Thymus (tissue), 11 donors: ENCODE data around the gene DYNLT2. TPM values are rescaled to one million over a fixed set of nuclear protein-coding genes. Genes with fewer than 3 reads are reported as not detected.
"Not testable (repeated sequence)": the region's sequence is repeated elsewhere in the genome, so short reads cannot be mapped to it uniquely, and the experiment has no call there.

ENCODE experiments used
- DNase-seq, 9 donors: peaks; one replicate each; pipeline ENCODE4 v3.0.0-alpha.2; 2013; ENCODE audit warnings: low spot score in 9 of 9, low read depth in 6 of 9, missing footprints in 1 of 9
- H3K27ac ChIP-seq, 2 donors: one replicate each; pipeline ENCODE4 v1.5.1; 2013; ENCODE audit warnings: control low read depth in 1 of 2, low read depth in 1 of 2, low read length in 1 of 2, mild to moderate bottlenecking in 1 of 2, moderate library complexity in 1 of 2
- H3K27me3 ChIP-seq, 2 donors: one replicate each; pipeline ENCODE4 v1.5.1; 2013; ENCODE audit warnings: low read length in 1 of 2; ENCODE audit not compliant: control insufficient read depth in 2 of 2, insufficient read depth in 1 of 2
- H3K36me3 ChIP-seq, 2 donors: one replicate each; pipeline ENCODE4 v1.5.1; 2013; ENCODE audit warnings: low read length in 1 of 2, mild to moderate bottlenecking in 1 of 2, moderate library complexity in 1 of 2; ENCODE audit not compliant: control insufficient read depth in 2 of 2, insufficient read depth in 2 of 2
- H3K4me1 ChIP-seq, 2 donors: one replicate each; pipeline ENCODE4 v1.5.1; 2013; ENCODE audit warnings: low read length in 2 of 2; ENCODE audit not compliant: control insufficient read depth in 2 of 2, insufficient read depth in 2 of 2
- H3K4me3 ChIP-seq, 2 donors: one replicate each; pipeline ENCODE4 v1.5.1; 2013; ENCODE audit warnings: low read length in 2 of 2, control low read depth in 1 of 2, mild to moderate bottlenecking in 1 of 2
- H3K9me3 ChIP-seq, 2 donors: one replicate each; pipeline ENCODE4 v1.5.1; 2013; ENCODE audit warnings: low read length in 1 of 2, mild to moderate bottlenecking in 1 of 2; ENCODE audit not compliant: control insufficient read depth in 2 of 2, insufficient read depth in 1 of 2
- WGBS: extraction: QIAGEN DNeasy Blood & Tissue Kit; methylation state at CpG from one replicate; pipeline ENCODE4 v1.1.7; 2013; 5-methylcytosine and 5-hydroxymethylcytosine counted together
- polyA plus RNA-seq: library from polyadenylated mRNA; stranded (reverse); fragments of 200-250 nt; gene quantifications from one replicate; pipeline ENCODE4 v1.2.3, GENCODE V29; 2013
- total RNA-seq: library from RNA; stranded (reverse); fragments of 120-200 nt; gene quantifications from one replicate; pipeline ENCODE4 v1.2.4, GENCODE V29; 2013
- donor health status: healthy.

DYNLT2 gene
- total and polyA plus RNA-seq, 2 donors: 6.6 to 8.9 TPM

- peaks cover 26 to 32% of the 10 kb centered on the region in 2 donors for H3K36me3 ChIP-seq
- H3K27ac ChIP-seq: no peak overlapping the region
- 96% methylated on average over 12 of the region's 12 CpGs for WGBS
These were observed 27.3 kb upstream of the DYNLT2 start for GRCh38 chr6:169778646-169779045.

DNA sequence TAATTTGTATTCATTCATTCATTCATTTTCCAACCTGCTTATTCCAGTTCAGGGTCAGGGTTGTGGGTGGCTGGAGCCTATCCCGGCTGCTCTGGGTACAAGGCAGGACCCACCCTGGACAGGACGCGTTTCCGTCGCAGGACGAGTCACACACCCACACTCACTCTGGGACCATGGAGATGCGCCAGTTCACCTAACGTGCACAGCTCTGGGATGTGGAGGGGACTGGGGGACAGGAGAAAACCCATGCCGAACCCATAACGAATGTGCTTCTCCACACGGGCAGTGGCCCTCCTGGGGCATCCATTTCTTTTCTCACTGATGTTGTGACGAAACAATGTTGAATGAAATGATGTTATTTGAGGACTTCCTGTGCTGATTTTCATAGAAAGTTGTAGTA lies 26.5 kb upstream of the DYNLT2 start:
- Histone ChIP-seq H3K27me3 (no peaks in the 10 kb centered on the region), H3K9me3 (peaks cover 0 to 4% of the 10 kb centered on the region in 2 donors), H3K27ac (no peak overlapping the region), H3K4me1 (no peaks in the 10 kb centered on the region), H3K36me3 (peaks cover 25 to 38% of the 10 kb centered on the region in 2 donors), H3K4me3 (no peak overlapping the region)
- no peak for DNase-seq
- WGBS: 98% methylated on average over 12 of the region's 12 CpGs

More at GRCh38 chr6:169778646-169779045, 27.3 kb upstream of the DYNLT2 start:
- Histone ChIP-seq H3K27me3 (no peaks in the 10 kb centered on the region), H3K4me1 (no peaks in the 10 kb centered on the region), H3K4me3 (no peak overlapping the region), H3K9me3 (peaks cover 0 to 4% of the 10 kb centered on the region in 2 donors)
- no peak for DNase-seq

DNA sequence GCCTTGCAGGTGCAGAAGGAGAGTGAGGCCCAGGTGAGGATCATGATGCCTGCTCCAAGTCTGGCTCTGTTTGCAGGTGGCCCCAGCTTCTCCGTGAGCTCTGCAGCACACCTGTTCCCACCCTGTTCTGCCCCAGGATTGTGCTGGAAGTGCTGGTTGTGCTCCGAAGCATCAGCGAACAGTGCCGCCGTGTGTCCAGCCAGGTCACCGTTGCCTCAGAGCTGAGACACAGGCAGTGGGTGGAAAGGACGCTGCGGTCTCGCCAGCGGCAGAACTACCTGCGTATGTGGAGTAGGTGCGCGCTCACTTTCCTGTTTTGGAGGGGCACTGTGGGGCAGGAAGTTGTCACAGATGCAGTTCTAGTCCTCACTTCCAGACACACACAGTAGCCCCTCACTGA lies 25.0 kb upstream of the DYNLT2 start:
- 98% methylated on average over 13 of the region's 13 CpGs for WGBS
- no peak for DNase-seq
- Histone ChIP-seq H3K4me1 (no peaks in the 10 kb centered on the region), H3K9me3 (peaks cover 0 to 10% of the 10 kb centered on the region in 2 donors), H3K36me3 (peaks cover 32 to 44% of the 10 kb centered on the region in 2 donors), H3K27me3 (no peaks in the 10 kb centered on the region), H3K4me3 (no peak overlapping the region), H3K27ac (no peak overlapping the region)

- peaks cover 0 to 10% of the 10 kb centered on the region in 2 donors for H3K9me3 ChIP-seq
- H3K36me3 ChIP-seq: peaks cover 32 to 41% of the 10 kb centered on the region in 2 donors
- DNase-seq: no peak
- 95% methylated on average over 10 of the region's 10 CpGs for WGBS
- no peak overlapping the region for H3K27ac ChIP-seq
- no peaks in the 10 kb centered on the region for H3K27me3 ChIP-seq
- no peaks in the 10 kb centered on the region for H3K4me1 ChIP-seq
- H3K4me3 ChIP-seq: no peak overlapping the region
These were observed 23.9 kb upstream of the DYNLT2 start for GRCh38 chr6:169775321-169775720.

- Histone ChIP-seq H3K4me3 (no peak overlapping the region), H3K9me3 (peaks cover 0 to 10% of the 10 kb centered on the region in 2 donors), H3K27me3 (no peaks in the 10 kb centered on the region), H3K27ac (no peak overlapping the region), H3K36me3 (peaks cover 33 to 43% of the 10 kb centered on the region in 2 donors), H3K4me1 (no peaks in the 10 kb centered on the region)
- no peak for DNase-seq
- WGBS: 97% methylated on average over 9 of the region's 9 CpGs
These were observed 23.0 kb upstream of the DYNLT2 start for GRCh38 chr6:169774347-169774746.

GRCh38 chr6:169766921-169767736 lies 15.8 kb upstream of the DYNLT2 start:
- WGBS: 99% methylated on average over 13 of the region's 13 CpGs

GRCh38 chr6:169766232-169766631 lies 14.9 kb upstream of the DYNLT2 start:
- Histone ChIP-seq H3K36me3 (peaks cover 47 to 60% of the 10 kb centered on the region in 2 donors), H3K4me1 (no peaks in the 10 kb centered on the region), H3K9me3 (no peaks in the 10 kb centered on the region), H3K27me3 (no peaks in the 10 kb centered on the region), H3K27ac (no peak overlapping the region), H3K4me3 (no peak overlapping the region)
- no peak for DNase-seq
- WGBS: 98% methylated on average over 5 of the region's 5 CpGs

More at GRCh38 chr6:169766921-169767736, 15.8 kb upstream of the DYNLT2 start:
- DNase-seq: no peak
- H3K36me3 ChIP-seq: peaks cover 49 to 65% of the 10 kb centered on the region in 2 donors
- no peaks in the 10 kb centered on the region for H3K4me1 ChIP-seq
- no peak overlapping the region for H3K4me3 ChIP-seq
- no peak overlapping the region for H3K27ac ChIP-seq
- peaks cover 0 to 4% of the 10 kb centered on the region in 2 donors for H3K9me3 ChIP-seq
- H3K27me3 ChIP-seq: no peaks in the 10 kb centered on the region

- H3K4me1 ChIP-seq, H3K4me3 ChIP-seq, H3K9me3 ChIP-seq, H3K27ac ChIP-seq, DNase-seq, H3K27me3 ChIP-seq: not testable (repeated sequence)
- H3K36me3 ChIP-seq: peaks cover 51 to 62% of the 10 kb centered on the region in 2 donors
- 96% methylated on average over 5 of the region's 10 CpGs for WGBS
These were observed 14.4 kb upstream of the DYNLT2 start for GRCh38 chr6:169765789-169766188.

GRCh38 chr6:169763881-169764280 lies 12.5 kb upstream of the DYNLT2 start:
- WGBS: 95% methylated on average over 10 of the region's 10 CpGs
- no peak overlapping the region for H3K4me3 ChIP-seq
- H3K27ac ChIP-seq: no peak overlapping the region

More at GRCh38 chr6:169763881-169764280, 12.5 kb upstream of the DYNLT2 start:
- no peak for DNase-seq
- Histone ChIP-seq H3K9me3 (no peaks in the 10 kb centered on the region), H3K36me3 (peaks cover 61 to 72% of the 10 kb centered on the region in 2 donors), H3K4me1 (no peaks in the 10 kb centered on the region), H3K27me3 (no peaks in the 10 kb centered on the region)
